SK-N-MC (cell line): ENCODE data around the gene NCOA1.
"Not testable (repeated sequence)": the region's sequence is repeated elsewhere in the genome, so short reads cannot be mapped to it uniquely, and the experiment has no call there.

Experiments used
- DNase-seq: peaks from one replicate; pipeline ENCODE4 v3.0.0-alpha.2; 2011; ENCODE audit warnings: low read depth, low spot score
- H3K27ac ChIP-seq: fragments of 200-600 bp; sonication (generic); 2 replicates; pipeline ENCODE4 v1.5.1; 2016; ENCODE audit warnings: mixed run types
- H3K36me3 ChIP-seq: fragments of 200-600 bp; sonication (generic); 2 replicates; pipeline ENCODE4 v1.6.1; 2017; ENCODE audit warnings: antibody characterized with exemption, low read length, mixed read lengths; ENCODE audit not compliant: insufficient read depth
- H3K4me3 ChIP-seq: fragments of 200-600 bp; sonication (generic); 2 replicates; pipeline ENCODE4 v1.5.1; 2016
- H3K9ac ChIP-seq: fragments of 200-600 bp; sonication (generic); 2 replicates; pipeline ENCODE4 v1.8.0; 2017; ENCODE audit warnings: mixed run types, mixed read lengths; ENCODE audit not compliant: insufficient read length
- H3K9me3 ChIP-seq: fragments of 200-600 bp; sonication (generic); 2 replicates; pipeline ENCODE4 v1.6.1; 2017; ENCODE audit warnings: low read depth, mild to moderate bottlenecking, antibody characterized with exemption, low read length, moderate library complexity, mixed read lengths
- EZH2 ChIP-seq: fragments of 200-600 bp; sonication (generic); IDR thresholded peaks from one replicate; pipeline ENCODE4 v1.6.1; 2017; ENCODE audit warnings: antibody characterized with exemption
- FOXP2 ChIP-seq: optimal IDR thresholded peaks from 2 replicates; pipeline ENCODE3; 2011; ENCODE audit warnings: mild to moderate bottlenecking, moderate library complexity; ENCODE audit not compliant: insufficient read depth; ENCODE audit errors: extremely low read length, control extremely low read depth
- POLR2AphosphoS5 ChIP-seq: IDR thresholded peaks from 2 replicates; pipeline ENCODE4 v1.6.1; 2012; ENCODE audit warnings: mild to moderate bottlenecking, low read depth, low read length, borderline replicate concordance

NCOA1 gene

DNA sequence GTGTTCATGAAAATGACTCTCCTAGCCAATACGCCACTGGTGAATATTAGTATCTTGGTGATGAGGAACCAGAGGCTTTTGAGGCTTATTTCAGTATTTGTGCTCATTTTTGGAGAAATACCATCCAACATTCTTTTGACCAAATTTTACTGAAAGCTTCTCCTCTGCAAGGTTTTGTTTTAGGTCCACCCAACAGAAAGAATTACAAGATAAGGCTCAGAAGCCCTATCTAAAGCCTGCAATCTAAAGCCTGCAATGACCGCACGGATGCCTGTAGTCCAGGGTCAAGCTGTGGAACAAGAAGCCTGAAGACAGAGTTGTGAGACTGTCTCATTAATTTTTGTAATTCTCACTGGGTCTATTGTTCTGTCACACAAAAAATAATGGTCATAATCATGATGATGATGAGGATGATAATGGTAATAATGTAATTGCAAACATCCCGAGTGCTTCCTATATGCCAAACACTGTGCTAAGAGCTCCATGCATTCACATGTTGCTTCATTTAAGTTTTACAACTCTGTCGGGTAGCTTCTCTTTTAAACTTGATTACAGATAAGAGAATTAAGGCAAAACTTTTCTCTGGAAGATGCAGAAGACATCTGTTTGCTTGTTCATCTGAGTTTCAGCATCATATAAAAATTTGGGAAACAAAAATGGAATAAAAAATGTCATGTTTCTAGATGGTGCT lies 33.2 kb upstream of the NCOA1 start:
- Histone ChIP-seq H3K9me3 (no peaks in the 10 kb centered on the region), H3K27ac (no peak overlapping the region), H3K4me3 (no peak overlapping the region), H3K36me3 (no peaks in the 10 kb centered on the region), H3K9ac (no peak overlapping the region)
- TF ChIP-seq FOXP2 (no peak), EZH2 (no peak), POLR2AphosphoS5 (no peak)
- no peak for DNase-seq

DNA sequence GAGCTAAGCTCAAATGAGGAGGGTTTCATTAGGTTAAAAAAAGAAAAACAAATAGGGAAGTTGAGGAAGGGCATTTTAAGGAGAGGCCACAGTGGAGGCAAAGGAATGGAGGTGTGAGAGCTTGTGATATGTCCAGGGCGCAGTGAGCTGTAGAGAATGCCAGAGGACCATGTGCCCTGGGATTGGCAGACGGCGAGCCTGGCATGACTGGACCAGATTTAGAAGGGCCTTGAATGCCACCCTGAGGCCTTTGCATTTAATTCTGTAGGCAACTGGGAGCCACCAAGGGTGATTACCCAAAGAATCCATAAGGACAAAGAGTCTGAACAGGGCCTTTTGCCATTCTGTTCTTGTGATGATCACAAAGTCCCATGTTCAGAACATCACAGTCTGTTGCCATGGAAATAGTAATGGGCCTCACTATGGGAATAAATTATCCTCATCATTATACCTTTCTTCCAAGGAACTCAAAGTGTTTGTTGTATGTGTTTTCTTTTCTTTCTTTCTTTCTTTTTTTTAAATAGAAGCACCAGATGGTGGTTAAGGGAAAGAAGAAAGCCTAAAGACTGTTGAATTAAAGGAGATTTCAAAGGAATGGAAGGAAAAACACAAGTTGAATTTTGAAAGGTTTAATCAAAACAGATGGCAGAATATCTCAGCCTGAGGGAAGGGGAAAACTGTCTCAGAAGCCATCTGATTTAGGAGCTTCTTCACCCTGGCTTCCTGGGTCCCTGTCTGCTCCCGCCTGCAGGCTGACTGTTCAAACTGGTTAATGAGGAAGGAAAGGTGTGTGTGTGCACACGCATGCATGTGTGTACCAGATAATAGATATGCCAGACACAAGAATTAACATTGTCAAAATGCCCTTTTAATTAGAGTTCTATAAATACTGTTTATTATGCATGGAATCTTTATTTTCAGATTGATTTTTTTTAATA lies 31.6 kb upstream of the NCOA1 start:
- Histone ChIP-seq H3K27ac (0 out of 2 replicates have a peak overlapping the region, but pooled peaks have one; percentile 8), H3K9ac (no peak overlapping the region), H3K36me3 (no peaks in the 10 kb centered on the region), H3K9me3 (no peaks in the 10 kb centered on the region), H3K4me3 (no peak overlapping the region)
- DNase-seq, result no peak
- TF ChIP-seq EZH2 (no peak), FOXP2 (no peak), POLR2AphosphoS5 (no peak)

DNA sequence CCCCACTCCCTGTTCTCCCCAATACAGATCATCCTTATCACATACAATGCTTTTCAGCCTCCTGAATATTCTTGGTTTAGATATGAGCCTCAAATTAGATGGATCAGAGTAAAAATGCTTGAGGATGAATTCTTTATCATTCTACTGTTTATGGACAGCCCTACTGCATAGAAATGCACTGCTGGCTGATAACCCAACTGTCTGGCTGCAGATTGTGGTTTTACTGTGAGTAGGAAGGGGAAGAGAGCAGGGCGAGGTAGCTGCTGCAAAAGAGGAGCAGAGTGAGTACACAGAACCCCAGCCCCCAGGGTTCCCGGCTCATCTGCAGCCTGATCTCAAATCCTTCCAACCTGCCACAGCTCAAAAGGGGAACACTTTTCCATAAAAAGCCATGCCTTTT lies 29.4 kb upstream of the NCOA1 start:
- TF ChIP-seq EZH2 (no peak), FOXP2 (no peak), POLR2AphosphoS5 (no peak)
- Histone ChIP-seq H3K36me3 (no peaks in the 10 kb centered on the region), H3K9ac (no peak overlapping the region), H3K9me3 (no peaks in the 10 kb centered on the region), H3K4me3 (no peak overlapping the region), H3K27ac (no peak overlapping the region)
- no peak for DNase-seq

DNA sequence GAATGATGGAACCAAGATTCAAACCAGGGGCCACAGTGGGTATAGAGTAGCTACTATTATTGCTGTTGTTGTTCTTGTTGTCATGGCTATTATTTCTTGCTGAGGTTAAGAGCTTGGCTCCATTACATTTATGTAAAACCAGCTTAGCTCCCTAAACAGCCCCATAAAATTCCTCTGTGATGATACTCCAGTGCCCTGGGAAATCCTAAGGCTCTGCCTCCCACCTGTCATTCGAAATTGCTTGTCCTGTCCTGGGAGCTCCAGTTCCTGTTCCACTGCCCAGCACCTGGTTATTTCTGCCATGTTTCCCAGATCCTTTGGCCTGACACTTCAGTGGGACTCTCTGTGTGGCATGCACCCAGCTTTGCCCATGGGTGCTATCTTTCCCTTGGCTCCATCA lies 27.8 kb upstream of the NCOA1 start:
- H3K9me3 ChIP-seq, result no peaks in the 10 kb centered on the region
- no peak overlapping the region for H3K27ac ChIP-seq
- no peaks in the 10 kb centered on the region for H3K36me3 ChIP-seq
- no peak for TF ChIP-seq EZH2
- TF ChIP-seq POLR2AphosphoS5, result no peak
- TF ChIP-seq FOXP2, result no peak
- no peak for DNase-seq
- no peak overlapping the region for H3K9ac ChIP-seq
- no peak overlapping the region for H3K4me3 ChIP-seq

DNA sequence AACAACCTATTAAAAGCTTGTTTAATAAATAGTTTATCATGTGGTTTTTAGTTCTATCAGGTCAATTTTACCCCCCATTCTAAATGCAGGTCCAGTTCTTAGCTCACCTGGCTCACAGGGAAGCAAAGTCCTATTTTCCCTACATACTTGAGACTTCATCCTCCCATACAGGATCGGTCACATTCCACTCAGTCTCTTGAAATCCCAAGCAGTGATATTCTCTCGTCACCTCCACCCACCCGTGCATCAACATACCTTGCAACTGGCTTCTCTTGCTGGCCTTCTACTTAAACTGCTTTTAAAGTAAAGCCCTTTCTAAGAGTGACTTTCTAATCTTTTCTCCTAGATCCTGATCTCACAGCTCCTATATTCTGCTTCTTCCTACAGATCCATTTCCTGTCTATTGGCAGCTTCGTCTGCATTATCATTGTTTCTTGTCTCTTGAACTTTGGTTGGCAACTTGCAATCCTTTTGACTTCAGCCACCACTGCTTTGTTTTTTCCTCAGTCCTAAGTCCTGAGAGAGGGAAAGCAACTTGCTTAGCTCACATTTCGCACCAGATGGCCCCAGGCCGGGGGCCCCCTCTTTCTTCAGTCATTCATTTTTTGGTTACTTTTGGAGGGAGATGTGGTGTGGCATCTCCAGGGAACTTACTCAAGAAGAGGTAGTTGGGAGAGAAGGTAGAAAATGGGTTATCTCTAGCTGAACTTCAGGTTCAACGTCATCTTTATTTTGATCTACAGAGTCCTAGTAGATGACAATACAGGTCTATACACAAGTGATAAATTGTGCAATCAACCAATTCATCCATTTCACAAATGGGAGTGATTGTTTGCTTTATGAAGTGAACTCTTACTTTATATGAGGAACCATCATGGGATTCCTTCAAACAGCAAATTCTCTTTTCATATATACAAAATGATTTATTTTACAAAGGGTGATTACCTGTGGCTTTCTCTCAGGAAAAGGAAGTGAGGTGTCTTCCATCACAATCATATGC lies 23.9 kb upstream of the NCOA1 start:
- no peaks in the 10 kb centered on the region for H3K9me3 ChIP-seq
- H3K9ac ChIP-seq, result no peak overlapping the region
- H3K27ac ChIP-seq, result no peak overlapping the region
- TF ChIP-seq POLR2AphosphoS5, result no peak
- TF ChIP-seq FOXP2, result no peak
- no peak for TF ChIP-seq EZH2
- DNase-seq, result no peak
- H3K4me3 ChIP-seq, result no peak overlapping the region
- no peaks in the 10 kb centered on the region for H3K36me3 ChIP-seq

DNA sequence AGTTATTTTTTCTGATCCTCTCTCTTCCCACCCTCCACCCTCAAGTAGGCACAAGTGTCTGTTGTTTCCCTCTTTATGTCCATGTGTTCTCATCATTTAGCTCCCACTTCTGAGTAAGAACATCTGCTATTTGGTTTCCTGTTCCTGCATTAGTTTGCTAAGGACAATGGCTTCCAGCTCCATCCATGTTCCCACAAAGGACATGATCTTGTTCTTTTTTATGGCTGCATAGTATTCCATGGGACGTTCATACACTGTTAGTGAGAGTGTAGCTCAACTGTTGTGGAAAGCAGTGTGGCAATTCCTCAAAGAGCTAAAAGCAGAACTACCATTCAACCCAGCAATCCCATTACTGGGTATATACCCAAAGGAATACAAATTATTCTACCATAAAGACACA lies 22.6 kb upstream of the NCOA1 start:
- H3K4me3 ChIP-seq, H3K27ac ChIP-seq, DNase-seq, H3K9ac ChIP-seq, H3K9me3 ChIP-seq, H3K36me3 ChIP-seq: not testable (repeated sequence)

DNA sequence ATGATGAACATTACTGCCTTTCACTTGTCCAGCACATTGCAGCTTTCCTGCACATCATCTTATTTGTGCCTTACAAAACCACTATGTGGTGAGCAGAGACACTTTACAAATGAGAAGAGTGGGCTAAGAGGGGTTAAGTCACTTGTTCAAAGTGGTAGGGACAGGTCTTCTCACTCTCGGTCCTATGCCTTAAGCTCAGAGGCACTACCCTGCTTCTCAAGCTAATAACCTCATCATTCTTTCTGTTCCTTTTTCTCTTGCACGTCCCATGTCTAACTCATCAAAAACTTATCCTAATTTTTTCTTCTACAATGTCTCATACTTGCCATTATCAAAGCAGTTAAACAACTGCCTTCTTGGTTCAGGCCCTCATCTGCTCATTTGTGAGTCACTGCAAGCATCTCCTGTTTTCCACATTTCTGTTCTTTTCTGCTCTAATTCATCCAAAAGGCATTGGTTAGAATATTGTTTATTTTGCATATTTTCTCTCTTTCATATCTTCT lies 21.9 kb upstream of the NCOA1 start:
- DNase-seq, result no peak
- Histone ChIP-seq H3K27ac (no peak overlapping the region), H3K36me3 (no peaks in the 10 kb centered on the region), H3K4me3 (no peak overlapping the region), H3K9me3 (no peaks in the 10 kb centered on the region), H3K9ac (no peak overlapping the region)
- TF ChIP-seq EZH2 (no peak), FOXP2 (no peak), POLR2AphosphoS5 (no peak)
